ENCODE measurements around the gene NUDT22.

The NUDT22 gene

DNA sequence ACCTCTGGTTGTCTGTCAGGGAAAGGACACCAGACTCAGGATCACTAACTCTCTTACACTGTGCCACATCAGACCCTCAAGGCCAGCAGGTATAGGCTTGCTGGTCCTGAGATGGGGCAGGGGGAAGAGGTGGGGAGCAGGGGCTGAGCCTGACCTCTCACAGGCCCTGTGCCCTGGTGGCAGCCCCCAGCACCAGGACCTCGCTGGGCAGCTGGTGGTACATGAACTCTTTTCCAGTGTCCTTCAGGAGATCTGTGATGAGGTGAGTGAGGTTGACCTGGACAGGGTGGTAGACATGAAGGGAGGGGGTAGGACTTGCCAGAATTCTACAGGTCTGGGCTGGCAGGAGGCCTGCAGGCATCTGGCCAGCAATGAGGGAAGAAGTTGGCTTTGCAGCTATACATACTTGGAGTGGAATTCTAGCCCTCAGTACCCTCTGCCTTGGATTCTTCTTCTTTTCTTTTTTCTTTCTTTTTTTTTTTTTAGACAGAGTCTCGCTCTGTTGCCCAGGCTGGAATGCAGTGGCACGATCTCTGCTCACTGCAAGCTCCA, 1.4 kb downstream of the NUDT22 start:
- DNase-seq (ENCODE audit: low read depth, low spot score), result no peak

- no peak for DNase-seq (ENCODE audit: low read depth, low spot score)
Measured at GRCh38 chr11:64229090-64229743, 3.1 kb downstream of the NUDT22 start.

GRCh38 chr11:64229744-64230170, 3.7 kb downstream of the NUDT22 start:
- no peak for DNase-seq (ENCODE audit: low read depth, low spot score)

DNA sequence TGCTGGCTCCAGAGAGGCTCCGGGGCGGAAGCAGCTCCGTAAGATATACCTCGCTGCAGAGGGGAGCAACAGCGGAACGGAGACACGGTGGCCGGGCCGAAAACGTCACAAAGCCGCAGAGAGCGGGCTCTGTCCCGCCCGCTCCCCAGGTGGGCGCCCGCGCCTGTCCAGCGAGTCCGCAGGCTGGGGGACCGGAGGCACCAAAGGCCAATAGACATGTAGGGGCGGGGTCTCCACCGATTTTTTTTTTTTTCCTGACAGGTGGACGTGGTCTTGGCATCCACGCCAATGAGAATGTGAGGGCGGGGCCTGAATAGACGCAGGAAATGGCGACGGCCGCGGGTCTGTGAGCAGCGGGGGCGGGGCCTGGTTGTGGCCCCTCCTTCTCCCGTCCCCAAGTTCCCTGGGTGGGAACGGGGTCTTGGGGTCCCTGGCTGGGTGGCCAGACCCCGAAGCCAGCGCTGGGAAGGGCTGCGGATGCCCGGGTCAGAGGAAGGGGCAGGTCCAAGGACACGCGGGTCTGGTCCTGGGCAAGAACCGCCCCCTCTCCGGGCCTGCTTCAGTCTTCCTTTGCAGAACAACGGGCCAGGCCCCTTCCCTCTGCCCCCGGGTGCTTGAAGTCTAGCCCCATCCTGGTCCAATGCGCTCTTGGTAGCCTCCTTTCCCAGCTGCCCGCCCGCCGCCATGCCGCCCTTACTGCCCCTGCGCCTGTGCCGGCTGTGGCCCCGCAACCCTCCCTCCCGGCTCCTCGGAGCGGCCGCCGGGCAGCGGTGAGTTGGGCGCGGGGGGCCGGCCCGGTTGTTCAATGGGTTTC, 4.3 kb downstream of the NUDT22 start, which contains the start of gene DNAJC4:
DNAJC4 (plus strand) TSS at position 378 of the 814 bp plus-strand sequence; CDS start at position 685, 307 bp downstream.
- DNase-seq (ENCODE audit: low read depth, low spot score), result peak; percentile 96

DNA sequence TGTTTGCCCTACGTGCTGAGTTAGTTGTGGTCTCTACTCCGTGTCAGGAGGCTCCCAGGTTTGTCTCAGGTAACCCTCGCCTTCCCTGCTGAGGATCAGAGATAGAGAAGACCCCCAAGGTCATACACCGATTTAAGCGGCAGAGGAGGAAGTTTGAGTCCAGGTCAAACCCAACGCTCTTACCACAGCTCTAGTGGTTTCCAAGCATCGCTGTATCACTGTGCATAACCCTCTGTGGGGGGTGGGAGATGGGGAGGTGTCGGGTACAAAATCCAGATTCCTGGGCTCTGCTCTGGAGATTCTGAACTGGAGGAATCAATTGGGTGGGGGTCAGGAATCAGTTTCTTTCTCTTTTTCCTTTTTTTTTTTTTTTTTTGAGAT, 4.9 kb downstream of the NUDT22 start:
- no peak for DNase-seq (ENCODE audit: low read depth, low spot score)

DNA sequence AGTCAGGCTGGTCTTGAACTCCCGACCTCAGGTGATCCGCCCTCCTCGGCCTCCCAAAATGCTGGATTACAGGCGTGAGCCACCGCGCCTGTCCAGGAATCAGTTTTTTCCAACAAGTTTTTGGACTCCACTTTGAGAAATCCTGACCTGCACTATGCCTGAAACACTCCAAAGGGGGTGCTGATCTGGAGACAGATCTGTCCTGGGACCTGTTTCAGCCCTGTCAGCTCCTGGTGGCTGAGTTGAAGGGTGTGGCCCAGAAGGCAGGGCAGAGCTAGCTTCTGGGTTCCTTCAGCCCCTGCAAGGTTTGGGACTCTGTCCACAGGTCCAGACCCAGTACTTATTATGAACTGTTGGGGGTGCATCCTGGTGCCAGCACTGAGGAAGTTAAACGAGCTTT, 5.5 kb downstream of the NUDT22 start:
- DNase-seq (ENCODE audit: low read depth, low spot score), result no peak

GRCh38 chr11:64232182-64232966, 6.3 kb downstream of the NUDT22 start:
- no peak for DNase-seq (ENCODE audit: low read depth, low spot score)

- no peak for DNase-seq (ENCODE audit: low read depth, low spot score)
Measured at GRCh38 chr11:64232967-64233315, 6.9 kb downstream of the NUDT22 start.

- DNase-seq (ENCODE audit: low read depth, low spot score), result peak; percentile 76
Measured at GRCh38 chr11:64233913-64234586, 8.0 kb downstream of the NUDT22 start, which contains the start of gene VEGFB. VEGFB (plus strand) TSS chr11:64234584; CDS start chr11:64234834, 250 bp downstream.

- peak; percentile 63 for DNase-seq (ENCODE audit: low read depth, low spot score)
Measured at GRCh38 chr11:64234647-64235379, 8.7 kb downstream of the NUDT22 start.

- no peak for DNase-seq (ENCODE audit: low read depth, low spot score)
Measured at GRCh38 chr11:64235437-64236161, 9.5 kb downstream of the NUDT22 start.

DNA sequence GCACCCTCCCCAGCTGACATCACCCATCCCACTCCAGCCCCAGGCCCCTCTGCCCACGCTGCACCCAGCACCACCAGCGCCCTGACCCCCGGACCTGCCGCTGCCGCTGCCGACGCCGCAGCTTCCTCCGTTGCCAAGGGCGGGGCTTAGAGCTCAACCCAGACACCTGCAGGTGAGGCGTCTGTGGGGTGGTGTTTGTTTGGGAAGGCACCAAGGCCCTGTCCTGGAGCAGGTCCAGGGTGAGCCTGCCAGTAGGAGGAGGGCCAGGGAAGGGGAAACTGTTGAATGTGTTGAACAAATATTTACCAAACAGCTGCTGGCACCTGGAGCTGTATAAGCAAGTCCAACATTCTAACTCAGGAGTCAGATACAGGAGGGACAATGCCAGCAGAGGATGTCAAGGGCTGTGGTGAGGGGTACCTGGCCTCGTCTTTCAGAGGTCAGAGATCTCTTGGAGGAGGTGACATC, 11.4 kb downstream of the NUDT22 start:
- no peak for DNase-seq (ENCODE audit: low read depth, low spot score)

GRCh38 chr11:64238076-64238475, 12.0 kb downstream of the NUDT22 start:
- no peak for DNase-seq (ENCODE audit: low read depth, low spot score)

DNA sequence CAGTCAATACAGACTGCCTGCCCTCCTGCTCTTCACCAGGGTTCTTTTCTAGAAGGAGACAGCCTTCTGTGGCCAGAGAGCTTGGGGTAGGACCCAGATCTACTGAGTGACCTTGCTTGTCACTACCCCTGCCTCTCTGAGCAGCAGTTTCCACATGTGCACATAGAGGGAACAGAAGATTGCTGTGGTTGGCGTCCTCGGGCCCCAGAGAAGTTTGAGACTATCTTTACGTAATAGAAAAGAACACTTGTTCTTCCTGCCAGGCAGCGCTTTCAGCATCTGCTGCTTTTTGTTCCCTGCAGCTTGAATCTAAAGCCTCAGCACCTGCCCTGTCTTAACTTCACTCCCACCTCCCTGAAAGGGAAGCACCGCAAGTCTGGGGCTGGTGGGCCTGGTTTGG, 12.9 kb downstream of the NUDT22 start:
- no peak for DNase-seq (ENCODE audit: low read depth, low spot score)

DNA sequence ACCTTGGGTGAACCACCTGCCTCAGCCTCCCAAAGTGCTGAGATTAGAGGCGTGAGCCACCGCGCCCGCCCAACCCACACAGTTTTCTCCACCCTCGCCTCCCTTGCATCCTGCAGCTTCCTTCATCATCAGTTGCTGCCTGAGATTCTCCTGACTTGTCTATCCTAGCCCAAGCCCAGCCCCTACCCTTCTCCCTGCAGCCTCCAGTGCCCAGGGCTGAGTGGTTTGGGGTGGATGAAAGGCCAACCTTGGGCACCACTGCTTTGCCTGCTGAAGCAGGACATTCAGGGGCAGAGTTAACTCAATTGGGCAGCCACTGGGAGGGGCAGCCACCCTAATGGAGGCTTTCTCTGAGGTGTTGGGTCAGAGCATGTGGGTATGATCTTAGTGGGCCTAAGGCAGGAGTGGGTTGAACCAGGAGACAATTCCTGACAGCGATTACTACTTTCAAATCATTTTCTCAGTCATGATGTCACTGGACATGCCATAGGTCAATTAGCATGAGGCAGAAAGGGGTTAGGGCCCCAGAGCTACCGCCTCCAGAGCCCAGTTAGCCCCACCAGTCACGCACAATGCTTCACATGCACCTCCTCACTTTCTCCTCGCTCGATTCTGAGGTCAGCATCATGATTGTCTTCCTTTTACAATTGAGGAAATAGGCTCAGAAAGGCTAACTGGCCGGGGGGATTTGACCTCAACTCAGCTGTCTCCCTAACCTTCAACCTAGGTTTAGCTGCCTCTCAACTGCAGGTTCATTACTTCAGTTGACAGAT, 13.8 kb downstream of the NUDT22 start:
- DNase-seq (ENCODE audit: low read depth, low spot score), result no peak

- DNase-seq (ENCODE audit: low read depth, low spot score), result peak; percentile 99
Measured at GRCh38 chr11:64240435-64241240, 14.6 kb downstream of the NUDT22 start, which contains the start of gene FKBP2. FKBP2 (plus strand) TSS chr11:64241095; CDS start chr11:64242388, 1,293 bp downstream.

DNA sequence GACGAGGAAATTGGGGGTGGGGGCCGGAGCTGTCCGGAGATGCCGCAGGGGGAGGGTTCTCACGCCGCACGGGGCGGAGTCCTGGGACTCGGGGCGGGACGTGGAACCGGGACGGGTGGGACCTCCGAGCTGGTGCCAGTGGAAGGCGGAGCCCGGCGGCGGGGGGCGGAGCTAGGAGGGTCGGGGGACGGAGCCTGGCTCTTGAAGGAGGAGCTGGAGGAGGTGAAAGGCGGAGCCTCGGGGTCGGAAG, 15.1 kb downstream of the NUDT22 start:
- peak; percentile 100 for DNase-seq (ENCODE audit: low read depth, low spot score)
